Measurements from ENCODE around the gene CASP4.

- TF ChIP-seq POLR2A (IDR thresholded peaks at IDR 0.05) (no peak), CTCF (IDR thresholded peaks at IDR 0.05) (no peak), EP300 (IDR thresholded peaks at IDR 0.05) (no peak), POLR2AphosphoS5 (IDR thresholded peaks at IDR 0.05) (no peak)
Measured at GRCh38 chr11:104979839-104980238, 11.5 kb upstream of the CASP4 start.
